Measurements from ENCODE around the gene STAP1.
"Not testable (repeated sequence)": the region's sequence is repeated elsewhere in the genome, so short reads cannot be mapped to it uniquely, and the experiment has no call there.

STAP1 gene, protein sequence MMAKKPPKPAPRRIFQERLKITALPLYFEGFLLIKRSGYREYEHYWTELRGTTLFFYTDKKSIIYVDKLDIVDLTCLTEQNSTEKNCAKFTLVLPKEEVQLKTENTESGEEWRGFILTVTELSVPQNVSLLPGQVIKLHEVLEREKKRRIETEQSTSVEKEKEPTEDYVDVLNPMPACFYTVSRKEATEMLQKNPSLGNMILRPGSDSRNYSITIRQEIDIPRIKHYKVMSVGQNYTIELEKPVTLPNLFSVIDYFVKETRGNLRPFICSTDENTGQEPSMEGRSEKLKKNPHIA

GRCh38 chr4:67558493-67558892 lies at the start of gene STAP1:
Gene STAP1, plus strand, starts transcription at chr4:67558727. Its CDS starts 83 bp downstream, at chr4:67558810.
- no peak for DNase-seq

- DNase-seq = no peak
These were observed 46.0 kb upstream of the STAP1 start for GRCh38 chr4:67512501-67512900.

DNA sequence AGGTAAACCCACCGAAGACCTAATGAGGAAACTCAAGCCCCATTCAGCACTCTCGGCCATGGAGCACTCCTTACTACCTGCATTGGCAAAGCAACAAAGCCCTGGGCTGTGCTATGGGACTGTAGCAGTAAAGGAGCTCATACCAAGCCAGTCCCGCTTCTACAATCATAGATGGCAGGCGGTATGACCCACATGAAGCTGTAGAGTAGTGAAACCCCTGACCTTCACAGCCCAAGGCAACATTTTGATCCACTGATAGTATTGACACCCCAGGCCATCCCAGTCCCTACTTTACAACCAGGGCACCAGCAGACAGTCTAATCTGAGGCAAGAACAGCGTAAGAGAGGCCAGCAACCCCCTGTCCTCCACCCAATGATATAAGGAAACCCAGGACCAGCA lies 38.4 kb upstream of the STAP1 start:
- DNase-seq = no peak

DNA sequence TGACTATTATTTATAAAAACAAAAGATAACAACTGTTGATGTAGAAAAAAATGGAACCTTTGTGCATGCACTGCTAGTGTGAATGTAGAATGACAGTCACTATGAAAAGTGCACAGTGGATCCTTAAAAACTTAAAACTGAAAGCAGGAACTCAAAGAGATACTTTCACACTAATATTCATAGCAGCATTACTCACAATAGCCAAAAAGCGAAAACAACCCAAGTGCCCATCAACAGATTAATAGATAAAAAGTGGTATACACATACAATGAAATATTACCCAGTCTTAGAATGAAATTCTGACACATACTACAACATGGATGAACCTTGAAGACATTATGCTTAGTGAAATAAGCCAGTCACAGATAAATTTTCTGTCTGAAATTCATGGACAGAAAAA lies 37.0 kb upstream of the STAP1 start:
- DNase-seq = no peak

DNA sequence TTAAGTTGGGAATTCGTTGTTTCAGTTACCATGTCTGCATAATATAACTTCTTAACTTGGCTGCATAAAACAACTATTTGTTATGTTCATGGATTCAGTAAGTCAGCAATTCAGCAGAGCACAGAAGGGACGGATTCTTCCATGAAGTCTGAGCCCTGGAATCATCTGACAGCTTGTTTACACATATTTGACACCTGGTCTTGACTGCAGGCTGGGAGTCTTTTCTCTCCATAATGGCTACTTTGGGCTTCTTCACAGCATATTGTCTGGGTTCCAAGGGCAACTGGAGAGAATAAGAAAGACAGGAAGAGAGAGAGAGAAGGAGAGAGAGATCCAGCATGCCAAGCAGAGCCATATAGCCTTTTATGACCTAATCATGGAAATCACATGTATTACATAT lies 36.3 kb upstream of the STAP1 start:
- no peak for DNase-seq

DNA sequence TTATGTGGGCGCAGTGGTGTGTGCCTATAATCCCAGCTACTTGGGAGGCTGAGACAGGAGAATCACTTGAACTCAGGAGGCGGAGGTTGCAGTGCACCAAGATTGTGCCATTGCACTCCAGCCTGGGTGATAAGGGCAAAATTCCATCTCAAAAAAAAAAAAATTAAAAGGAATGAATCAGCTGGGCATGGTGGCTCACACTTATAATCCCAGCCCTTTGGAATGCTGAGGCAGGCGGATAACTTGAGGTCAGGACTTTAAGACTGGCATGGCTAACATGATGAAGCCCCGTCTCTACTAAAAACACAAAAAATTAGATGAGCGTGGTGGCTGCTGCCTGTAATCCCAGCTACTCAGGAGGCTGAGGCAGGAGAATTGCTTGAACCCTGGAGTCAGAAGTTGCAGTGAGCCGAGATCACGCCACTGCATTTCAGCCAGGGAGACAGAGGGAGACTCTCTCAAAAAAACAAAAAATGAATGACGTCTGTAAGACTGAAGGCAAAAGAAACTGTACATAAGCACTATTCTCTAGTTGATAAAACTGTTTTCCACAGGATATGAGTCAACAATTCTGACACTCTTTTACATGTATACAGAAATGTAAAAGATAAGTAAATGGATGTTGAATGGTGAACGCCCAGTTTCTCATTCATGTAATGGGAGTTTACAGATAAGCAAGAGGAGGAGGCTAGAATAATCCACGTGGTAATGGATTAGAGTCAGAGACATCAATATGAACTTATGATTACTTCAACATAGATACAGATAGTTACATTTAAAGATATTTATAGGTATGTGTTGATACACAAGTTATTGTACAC lies 35.5 kb upstream of the STAP1 start:
- DNase-seq = no peak

DNA sequence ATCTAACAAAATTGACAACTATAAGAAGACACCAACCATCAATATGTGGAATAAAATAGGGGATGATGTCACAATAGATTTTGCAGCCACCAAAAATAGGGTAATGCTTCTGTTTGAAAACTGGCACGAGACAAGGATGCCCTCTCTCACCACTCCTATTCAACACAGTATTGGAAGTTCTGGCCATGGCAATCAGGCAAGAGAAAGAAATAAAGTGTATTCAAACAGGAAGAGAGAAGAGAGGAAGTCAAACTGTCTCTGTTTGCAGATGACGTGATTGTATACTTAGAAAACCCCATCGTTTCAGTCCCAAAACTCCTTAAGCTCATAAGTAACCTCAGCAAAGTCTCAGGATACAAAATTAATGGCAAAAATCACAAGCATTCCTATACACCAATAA lies 34.4 kb upstream of the STAP1 start:
- not testable (repeated sequence) for DNase-seq

- no peak for DNase-seq
These were observed 27.1 kb upstream of the STAP1 start for GRCh38 chr4:67531379-67531962.

- DNase-seq = not testable (repeated sequence)
These were observed 26.1 kb upstream of the STAP1 start for GRCh38 chr4:67532397-67532796.

- no peak for DNase-seq
These were observed 25.4 kb upstream of the STAP1 start for GRCh38 chr4:67533112-67533511.

DNA sequence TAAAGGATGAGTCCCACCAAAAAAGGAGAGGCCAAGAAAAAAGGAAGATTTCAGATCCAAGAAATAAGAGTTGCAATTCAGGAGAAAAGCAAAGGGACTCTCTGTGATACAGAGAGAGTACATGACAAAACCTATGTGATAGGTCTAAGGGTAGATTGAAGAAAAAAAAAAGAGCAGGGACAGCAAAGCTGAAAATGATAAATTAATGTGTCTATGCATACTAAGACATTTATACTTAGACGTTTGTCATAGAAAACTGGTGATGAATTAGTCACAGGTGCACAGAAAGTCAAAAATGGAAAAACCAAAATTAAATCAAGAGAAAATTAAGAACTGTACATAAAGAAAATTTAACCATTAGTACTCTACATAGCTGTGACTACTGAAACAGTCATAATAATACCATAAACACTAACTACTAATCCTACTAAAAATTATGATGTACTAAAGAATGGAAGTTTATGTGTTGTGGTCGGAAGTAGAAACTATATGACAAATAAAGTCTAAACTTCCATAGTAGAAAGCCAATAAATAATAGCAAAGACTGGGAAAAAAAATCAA lies 23.2 kb upstream of the STAP1 start:
- DNase-seq = no peak

GRCh38 chr4:67539830-67540229 lies 18.7 kb upstream of the STAP1 start:
- DNase-seq = no peak

DNA sequence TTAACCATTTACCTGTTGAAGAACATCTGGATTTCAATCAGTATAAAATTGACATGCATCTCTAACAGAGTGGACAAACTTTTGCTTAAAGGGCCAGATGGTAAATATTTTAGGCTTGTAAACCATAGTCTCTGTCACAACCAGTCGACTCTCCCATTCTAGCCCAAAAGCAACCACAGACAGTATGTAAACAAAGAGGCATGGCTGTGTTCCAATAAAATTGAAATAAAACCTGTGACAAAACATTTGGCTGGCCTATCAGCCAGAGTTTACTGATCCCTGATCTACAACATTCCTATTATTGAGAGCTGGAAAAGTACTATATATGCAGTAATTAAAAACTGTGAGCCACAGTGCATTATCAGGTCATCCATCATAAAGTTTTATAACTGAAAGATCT lies 16.5 kb upstream of the STAP1 start:
- DNase-seq = no peak

- peak; percentile 93 for DNase-seq
These were observed 13.1 kb upstream of the STAP1 start, which contains the start of gene CENPC for GRCh38 chr4:67545199-67546003. Gene CENPC, minus strand, starts transcription at chr4:67545503. Its CDS starts 148 bp downstream, at chr4:67545355.

GRCh38 chr4:67546004-67546356 lies 12.5 kb upstream of the STAP1 start:
- no peak for DNase-seq

DNA sequence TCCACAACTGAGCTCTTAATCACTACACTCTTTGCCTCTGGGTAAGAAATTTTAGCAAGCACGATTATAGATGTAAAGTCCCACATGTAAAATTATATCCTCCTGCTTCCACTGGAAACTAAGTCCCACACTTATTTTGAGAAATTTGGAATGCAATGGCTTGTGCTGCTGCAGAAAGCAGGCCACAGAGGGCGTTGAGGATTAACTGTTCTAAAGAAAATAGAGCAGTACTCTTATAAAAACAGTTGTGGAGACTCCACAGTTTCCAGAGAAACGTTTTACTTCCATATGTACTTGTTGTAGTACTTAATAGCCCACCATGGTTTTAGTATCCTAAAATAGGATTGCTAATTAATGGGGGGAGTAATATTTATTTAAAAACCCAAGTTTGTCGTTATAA lies 11.6 kb upstream of the STAP1 start:
- DNase-seq = no peak

DNA sequence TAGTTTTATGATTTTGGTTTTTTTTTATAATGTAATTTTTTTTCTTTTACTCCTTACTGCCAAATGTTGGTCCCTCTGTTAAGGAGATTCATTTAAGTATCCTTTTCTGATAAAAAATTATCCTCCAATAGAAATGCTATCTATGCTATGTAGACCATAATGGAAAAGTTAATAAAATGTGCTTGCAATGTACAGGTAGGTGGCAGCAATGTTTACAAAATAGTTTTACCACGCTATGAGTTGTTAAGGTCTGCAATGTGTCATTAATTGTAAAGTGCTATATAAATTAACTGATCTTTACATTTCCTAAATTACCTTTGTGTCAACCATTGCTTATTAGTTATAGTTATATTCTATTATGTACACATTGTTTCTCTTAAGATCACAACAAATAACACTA lies 9.4 kb upstream of the STAP1 start:
- DNase-seq = no peak

DNA sequence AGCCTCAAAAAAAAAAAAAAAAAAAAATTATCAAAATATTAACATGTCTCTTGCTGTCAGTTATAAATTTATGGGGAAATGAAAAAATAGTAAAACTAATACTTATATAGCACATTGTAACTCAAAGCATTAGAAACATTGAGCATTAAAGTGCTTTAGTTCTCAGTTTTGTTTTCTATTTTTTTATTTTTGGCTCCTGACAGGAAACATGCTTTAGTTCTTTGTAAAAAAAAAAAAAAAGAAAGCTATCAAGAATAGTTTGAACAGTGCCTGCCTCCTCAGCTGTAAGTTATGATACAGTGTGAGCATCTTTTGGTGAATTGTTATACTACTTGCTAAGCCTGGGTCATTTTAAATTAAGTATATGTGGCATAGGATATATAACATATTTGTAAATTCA lies 8.1 kb upstream of the STAP1 start:
- DNase-seq = no peak

DNA sequence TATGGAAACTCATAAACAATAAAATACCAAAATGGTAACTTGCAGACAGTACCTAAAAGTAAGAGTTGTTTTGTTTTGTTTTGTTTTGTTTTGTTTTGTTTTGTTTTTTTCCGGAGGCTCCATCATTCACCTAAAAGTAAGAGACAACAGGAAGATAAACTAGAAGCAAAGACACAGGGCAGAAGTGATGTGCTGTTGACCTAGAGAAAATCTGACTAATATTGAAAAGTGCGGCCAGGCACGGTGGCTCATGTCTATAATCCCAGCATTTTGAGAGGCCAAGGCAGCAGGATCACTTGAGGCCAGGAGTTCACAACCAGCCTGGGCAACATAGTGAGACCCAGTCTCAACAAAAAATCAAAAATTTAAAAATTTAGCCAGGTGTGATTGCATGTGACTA lies 7.7 kb upstream of the STAP1 start:
- no peak for DNase-seq

DNA sequence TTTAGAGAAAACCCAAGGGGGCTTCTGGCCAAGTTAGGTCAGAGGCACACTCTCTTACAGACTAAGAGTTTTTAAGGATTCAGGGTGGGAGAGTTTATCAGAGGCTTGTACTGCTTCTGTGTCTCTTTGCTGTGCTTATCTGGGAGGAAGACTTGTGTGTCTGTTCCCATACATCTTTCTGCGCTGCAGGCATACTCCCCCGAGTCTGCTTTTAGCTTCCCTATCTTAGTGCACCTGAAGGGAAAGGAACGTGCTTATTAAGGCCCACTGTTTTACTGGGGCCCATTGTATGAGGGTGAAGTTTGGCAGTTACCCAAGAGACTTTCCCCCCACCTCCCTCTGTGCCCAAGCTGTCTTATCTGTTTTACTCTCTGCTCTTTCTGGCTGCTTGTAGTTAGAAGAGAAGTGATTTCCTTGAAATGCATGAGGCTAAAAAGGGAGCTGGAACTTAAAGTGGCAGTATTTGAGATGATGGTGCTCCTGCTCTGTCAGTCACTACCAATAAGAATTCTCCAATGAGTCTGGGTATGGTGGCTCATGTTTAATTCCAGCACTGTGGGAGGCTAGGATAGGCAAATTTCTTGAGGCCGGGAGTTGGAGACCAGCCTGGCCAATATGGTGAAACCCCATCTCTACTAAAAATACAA lies 6.3 kb upstream of the STAP1 start:
- DNase-seq = not testable (repeated sequence)

- DNase-seq = no peak
These were observed 4.4 kb upstream of the STAP1 start for GRCh38 chr4:67554096-67554495.

GRCh38 chr4:67555447-67555846 lies 3.1 kb upstream of the STAP1 start:
- DNase-seq = no peak
